Left lung (tissue), 10 donors: ENCODE data around the gene CCDC116. TPM values are rescaled to one million over a fixed set of nuclear protein-coding genes. Genes with fewer than 3 reads are reported as not detected.
"Not testable (repeated sequence)": the region's sequence is repeated elsewhere in the genome, so short reads cannot be mapped to it uniquely, and the experiment has no call there.

Experiments
- ATAC-seq: fragments of 200-7000 bp; cut with Tn5 transposase; one replicate; pipeline ENCODE4 v1.9.1; 2020; ENCODE audit warnings: moderate library complexity
- DNase-seq, 4 donors: peaks; one replicate each; pipeline ENCODE4 v3.0.0-alpha.2; 2013 to 2020
- H3K27ac ChIP-seq, 2 donors: fragments of 200-600 bp; sonication (generic) in 1 of 2; one replicate each; pipeline versions ENCODE4 v1.5.0 to v1.8.0; 2020 to 2021
- H3K27me3 ChIP-seq, 2 donors: fragments of 200-600 bp; sonication (generic) in 1 of 2; one replicate each; pipeline versions ENCODE4 v1.5.0 to v1.8.0; 2020 to 2021
- H3K36me3 ChIP-seq, 2 donors: fragments of 200-600 bp; sonication (generic) in 1 of 2; one replicate each; pipeline versions ENCODE4 v1.5.0 to v1.8.0; 2020 to 2021
- H3K4me1 ChIP-seq, 2 donors: fragments of 200-600 bp; one replicate each; pipeline ENCODE4 v1.8.0; 2021
- H3K4me3 ChIP-seq, 2 donors: fragments of 200-600 bp; sonication (generic) in 1 of 2; one replicate each; pipeline versions ENCODE4 v1.5.0 to v1.8.0; 2020 to 2021; ENCODE audit warnings: mild to moderate bottlenecking in 1 of 2
- H3K9me3 ChIP-seq, 2 donors: fragments of 200-600 bp; sonication (generic) in 1 of 2; one replicate each; pipeline versions ENCODE4 v1.5.0 to v1.8.0; 2020 to 2021
- intact Hi-C, 2 donors: fragments of 100-400 bp; cut with DNase I; formaldehyde crosslinking; loops; one replicate each; pipeline versions ENCODE4 v1.11.2 to v1.14.2; 2022
- polyA plus RNA-seq, 6 donors: library from polyadenylated mRNA; unstranded; fragments of 120-200 nt; gene quantifications; one replicate each; pipeline ENCODE4 v1.2.1, GENCODE V29; 2013; ENCODE audit not compliant: insufficient read length in 6 of 6
- total RNA-seq, 2 donors: library from RNA; stranded (reverse); fragmentation: NEBNext Ultra II Directional; extraction: Animal tissue kit (Norgen Biotek cat#: 25700); gene quantifications; one replicate each; pipeline ENCODE4 v1.2.1, GENCODE V29; 2021
- TF ChIP-seq, protein P1 (sequence below), 2 donors: fragments of 200-600 bp; sonication (generic) in 1 of 2; IDR thresholded peaks; one replicate each; pipeline versions ENCODE4 v1.5.0 to v1.8.0; 2021; ENCODE audit warnings: antibody characterized with exemption in 2 of 2
- donor health status: DM: no; HTN: yes; CAD: no.
- donor health status: DM: no; HTN: no; CAD: no.

The CCDC116 gene
- total and polyA plus RNA-seq, 8 donors: 0.26 to 1.1 (median 0.85) TPM

GRCh38 chr22:21603973-21604372 is 28.6 kb upstream of the CCDC116 start:
- H3K9me3 ChIP-seq: no peaks in the 10 kb centered on the region
- intact Hi-C loops: no loop called here
- TF ChIP-seq, protein P1, sequence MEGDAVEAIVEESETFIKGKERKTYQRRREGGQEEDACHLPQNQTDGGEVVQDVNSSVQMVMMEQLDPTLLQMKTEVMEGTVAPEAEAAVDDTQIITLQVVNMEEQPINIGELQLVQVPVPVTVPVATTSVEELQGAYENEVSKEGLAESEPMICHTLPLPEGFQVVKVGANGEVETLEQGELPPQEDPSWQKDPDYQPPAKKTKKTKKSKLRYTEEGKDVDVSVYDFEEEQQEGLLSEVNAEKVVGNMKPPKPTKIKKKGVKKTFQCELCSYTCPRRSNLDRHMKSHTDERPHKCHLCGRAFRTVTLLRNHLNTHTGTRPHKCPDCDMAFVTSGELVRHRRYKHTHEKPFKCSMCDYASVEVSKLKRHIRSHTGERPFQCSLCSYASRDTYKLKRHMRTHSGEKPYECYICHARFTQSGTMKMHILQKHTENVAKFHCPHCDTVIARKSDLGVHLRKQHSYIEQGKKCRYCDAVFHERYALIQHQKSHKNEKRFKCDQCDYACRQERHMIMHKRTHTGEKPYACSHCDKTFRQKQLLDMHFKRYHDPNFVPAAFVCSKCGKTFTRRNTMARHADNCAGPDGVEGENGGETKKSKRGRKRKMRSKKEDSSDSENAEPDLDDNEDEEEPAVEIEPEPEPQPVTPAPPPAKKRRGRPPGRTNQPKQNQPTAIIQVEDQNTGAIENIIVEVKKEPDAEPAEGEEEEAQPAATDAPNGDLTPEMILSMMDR (IDR thresholded peaks at IDR 0.05): no peak
- ATAC-seq (no peak), DNase-seq (no peak)
- peak overlapping the region in 1 of 2 donors; percentile 51 for H3K27ac ChIP-seq
- H3K4me1 ChIP-seq: peaks cover 2 to 45% of the 10 kb centered on the region in 2 donors
- no peaks in the 10 kb centered on the region for H3K27me3 ChIP-seq
- H3K36me3 ChIP-seq: peaks cover 0 to 9% of the 10 kb centered on the region in 2 donors
- H3K4me3 ChIP-seq: no peak overlapping the region

DNA sequence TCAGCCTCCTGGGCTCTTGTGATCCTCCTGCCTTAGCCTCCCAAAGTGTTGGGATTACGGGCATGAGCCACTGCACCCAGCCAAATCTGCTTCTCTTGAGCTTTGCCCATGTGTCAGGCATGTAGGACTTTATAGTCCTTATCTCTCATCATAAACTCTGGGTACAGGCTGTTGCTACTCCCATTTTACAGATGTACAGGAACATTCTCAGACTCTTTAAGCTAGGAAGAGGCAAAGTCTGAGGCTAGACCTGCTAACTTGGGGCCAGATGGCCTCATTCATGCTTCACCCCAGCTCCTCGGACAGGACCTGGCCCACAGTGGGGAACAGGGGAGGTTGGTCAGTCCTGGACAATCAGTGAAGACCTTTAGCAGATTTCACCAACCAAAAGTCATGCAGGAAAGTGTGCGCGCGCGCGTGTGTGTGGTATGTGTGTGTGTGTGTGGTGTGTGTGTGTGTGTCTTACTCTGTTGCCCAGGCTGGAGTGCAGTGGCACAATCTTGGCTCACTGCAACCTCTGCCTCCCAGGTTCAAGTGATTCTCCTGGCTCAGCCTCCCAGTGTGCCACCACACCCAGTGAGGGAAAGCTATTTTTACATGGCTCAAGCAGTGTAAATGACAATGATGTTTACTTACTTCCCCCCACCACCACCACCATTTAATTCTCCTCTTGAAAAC is 26.5 kb upstream of the CCDC116 start:
- ATAC-seq (no peak), DNase-seq (no peak)
- Histone ChIP-seq H3K27me3 (no peaks in the 10 kb centered on the region), H3K4me3 (no peak overlapping the region), H3K36me3 (peaks cover 0 to 11% of the 10 kb centered on the region in 2 donors), H3K4me1 (peaks cover 0 to 45% of the 10 kb centered on the region in 2 donors), H3K27ac (no peak overlapping the region), H3K9me3 (no peaks in the 10 kb centered on the region)
- intact Hi-C loops: no loop called here
- TF ChIP-seq, protein P1 (IDR thresholded peaks at IDR 0.05): no peak

- intact Hi-C loops: no loop called here
These were observed 25.8 kb upstream of the CCDC116 start for GRCh38 chr22:21606775-21607174.

GRCh38 chr22:21609556-21610157 is 22.9 kb upstream of the CCDC116 start:
- DNase-seq, ATAC-seq, H3K9me3 ChIP-seq, H3K27me3 ChIP-seq, H3K4me3 ChIP-seq, H3K27ac ChIP-seq, intact Hi-C loops: not testable (repeated sequence)
- peaks cover 0 to 33% of the 10 kb centered on the region in 2 donors for H3K4me1 ChIP-seq
- peaks cover 0 to 40% of the 10 kb centered on the region in 2 donors for H3K36me3 ChIP-seq

More at GRCh38 chr22:21606775-21607174, 25.8 kb upstream of the CCDC116 start:
- Histone ChIP-seq H3K4me3 (no peak overlapping the region), H3K4me1 (peaks cover 0 to 45% of the 10 kb centered on the region in 2 donors), H3K27ac (no peak overlapping the region), H3K9me3 (no peaks in the 10 kb centered on the region), H3K36me3 (peaks cover 0 to 18% of the 10 kb centered on the region in 2 donors), H3K27me3 (no peaks in the 10 kb centered on the region)
- DNase-seq (no peak), ATAC-seq (no peak)
- TF ChIP-seq, protein P1 (IDR thresholded peaks at IDR 0.05): no peak

- ATAC-seq: no peak
- Histone ChIP-seq H3K4me1 (peaks cover 0 to 20% of the 10 kb centered on the region in 2 donors), H3K27me3 (no peaks in the 10 kb centered on the region), H3K36me3 (peaks cover 0 to 58% of the 10 kb centered on the region in 2 donors), H3K4me3 (no peak overlapping the region), H3K9me3 (no peaks in the 10 kb centered on the region), H3K27ac (no peak overlapping the region)
- TF ChIP-seq, protein P1 (IDR thresholded peaks at IDR 0.05): no peak
- intact Hi-C loops: no loop called here
- DNase-seq: no peak
These were observed 21.2 kb upstream of the CCDC116 start for GRCh38 chr22:21611210-21611977.
